HG02973 (cell line): ENCODE results near the gene FLRT2.

Experiments
- ATAC-seq: cut with Tn5 transposase; IDR thresholded peaks from one replicate; pipeline ENCODE4 v1.9.1; 2021; ENCODE audit warnings: moderate library complexity; ENCODE audit not compliant: unreplicated experiment

The FLRT2 gene

GRCh38 chr14:85587151-85587711, 57.3 kb downstream of the FLRT2 start:
- ATAC-seq, result no peak

GRCh38 chr14:85590784-85591183, 60.8 kb downstream of the FLRT2 start:
- no peak for ATAC-seq

GRCh38 chr14:85594217-85594616, 64.3 kb downstream of the FLRT2 start:
- no peak for ATAC-seq

GRCh38 chr14:85595981-85596380, 66.0 kb downstream of the FLRT2 start:
- ATAC-seq, result no peak

- ATAC-seq, result no peak
Measured at GRCh38 chr14:85596562-85596961, 66.6 kb downstream of the FLRT2 start.

- ATAC-seq, result no peak
Measured at GRCh38 chr14:85597701-85598100, 67.8 kb downstream of the FLRT2 start.

- ATAC-seq, result no peak
Measured at GRCh38 chr14:85599939-85600338, 70.0 kb downstream of the FLRT2 start.

GRCh38 chr14:85601246-85601645, 71.3 kb downstream of the FLRT2 start:
- no peak for ATAC-seq

- no peak for ATAC-seq
Measured at GRCh38 chr14:85601690-85602089, 71.7 kb downstream of the FLRT2 start.

GRCh38 chr14:85602345-85602744, 72.4 kb downstream of the FLRT2 start:
- ATAC-seq, result no peak

GRCh38 chr14:85604021-85604420, 74.1 kb downstream of the FLRT2 start:
- ATAC-seq, result no peak

- no peak for ATAC-seq
Measured at GRCh38 chr14:85604714-85605113, 74.8 kb downstream of the FLRT2 start.

- ATAC-seq, result no peak
Measured at GRCh38 chr14:85607651-85608081, 77.7 kb downstream of the FLRT2 start.

- ATAC-seq, result no peak
Measured at GRCh38 chr14:85613496-85613895, 83.6 kb downstream of the FLRT2 start.

GRCh38 chr14:85616386-85616885, 86.5 kb downstream of the FLRT2 start:
- no peak for ATAC-seq

- ATAC-seq, result no peak
Measured at GRCh38 chr14:85616886-85617285, 86.9 kb downstream of the FLRT2 start.

- ATAC-seq, result no peak
Measured at GRCh38 chr14:85617791-85618190, 87.8 kb downstream of the FLRT2 start.

GRCh38 chr14:85618390-85618789, 88.4 kb downstream of the FLRT2 start:
- ATAC-seq, result no peak

GRCh38 chr14:85618978-85619377, 89.0 kb downstream of the FLRT2 start:
- ATAC-seq, result no peak

- ATAC-seq, result no peak
Measured at GRCh38 chr14:85619851-85620250, 89.9 kb downstream of the FLRT2 start.

GRCh38 chr14:85620947-85621346, 91.0 kb downstream of the FLRT2 start:
- no peak for ATAC-seq

GRCh38 chr14:85622106-85622505, 92.2 kb downstream of the FLRT2 start:
- ATAC-seq, result no peak

GRCh38 chr14:85622986-85623685, 93.2 kb downstream of the FLRT2 start:
- ATAC-seq, result no peak
